ENCODE results near the gene LHX6.

Gene LHX6

GRCh38 chr9:122214507-122214906 is 14.2 kb downstream of the LHX6 start:
- no peaks in the 10 kb centered on the region for H3K36me3 ChIP-seq (ENCODE audit: insufficient read depth, low read length)
- H3K4me3 ChIP-seq (ENCODE audit: low read depth, low read length), result peak overlapping the region; percentile 67
- H3K4me1 ChIP-seq (ENCODE audit: control insufficient read depth, insufficient read depth, low read length, unreplicated experiment), result peaks cover 18% of the 10 kb centered on the region
- H3K27ac ChIP-seq (ENCODE audit: low read depth, low read length), result no peak overlapping the region
- H3K27me3 ChIP-seq (ENCODE audit: insufficient read depth, low read length), result peaks cover 55% of the 10 kb centered on the region
- H2AFZ ChIP-seq (ENCODE audit: low read length, unreplicated experiment), result no peak overlapping the region
- H3K79me2 ChIP-seq (ENCODE audit: control insufficient read depth, insufficient read depth, low read length, unreplicated experiment), result no peaks in the 10 kb centered on the region

GRCh38 chr9:122213589-122214413 is 15.0 kb downstream of the LHX6 start:
- peaks cover 48% of the 10 kb centered on the region for H3K27me3 ChIP-seq (ENCODE audit: insufficient read depth, low read length)
- H3K27ac ChIP-seq (ENCODE audit: low read depth, low read length), result no peak overlapping the region
- no peaks in the 10 kb centered on the region for H3K79me2 ChIP-seq (ENCODE audit: control insufficient read depth, insufficient read depth, low read length, unreplicated experiment)
- peak overlapping the region; percentile 84 for H2AFZ ChIP-seq (ENCODE audit: low read length, unreplicated experiment)
- peak overlapping the region; percentile 67 for H3K4me3 ChIP-seq (ENCODE audit: low read depth, low read length)
- peaks cover 13% of the 10 kb centered on the region for H3K4me1 ChIP-seq (ENCODE audit: control insufficient read depth, insufficient read depth, low read length, unreplicated experiment)
- H3K36me3 ChIP-seq (ENCODE audit: insufficient read depth, low read length), result no peaks in the 10 kb centered on the region

- Histone ChIP-seq H3K27me3 (ENCODE audit: insufficient read depth, low read length) (peaks cover 42% of the 10 kb centered on the region), H3K4me1 (ENCODE audit: control insufficient read depth, insufficient read depth, low read length, unreplicated experiment) (peaks cover 9% of the 10 kb centered on the region), H3K27ac (ENCODE audit: low read depth, low read length) (no peak overlapping the region), H3K79me2 (ENCODE audit: control insufficient read depth, insufficient read depth, low read length, unreplicated experiment) (no peaks in the 10 kb centered on the region), H2AFZ (ENCODE audit: low read length, unreplicated experiment) (peak overlapping the region; percentile 84), H3K4me3 (ENCODE audit: low read depth, low read length) (peak overlapping the region; percentile 67), H3K36me3 (ENCODE audit: insufficient read depth, low read length) (no peaks in the 10 kb centered on the region)
Measured at GRCh38 chr9:122213102-122213588, 15.6 kb downstream of the LHX6 start.

GRCh38 chr9:122212473-122213004 is 16.2 kb downstream of the LHX6 start:
- H3K4me3 ChIP-seq (ENCODE audit: low read depth, low read length), result no peak overlapping the region
- H3K4me1 ChIP-seq (ENCODE audit: control insufficient read depth, insufficient read depth, low read length, unreplicated experiment), result peaks cover 5% of the 10 kb centered on the region
- H3K27me3 ChIP-seq (ENCODE audit: insufficient read depth, low read length), result peaks cover 42% of the 10 kb centered on the region
- no peak overlapping the region for H3K27ac ChIP-seq (ENCODE audit: low read depth, low read length)
- H3K79me2 ChIP-seq (ENCODE audit: control insufficient read depth, insufficient read depth, low read length, unreplicated experiment), result no peaks in the 10 kb centered on the region
- no peaks in the 10 kb centered on the region for H3K36me3 ChIP-seq (ENCODE audit: insufficient read depth, low read length)
- H2AFZ ChIP-seq (ENCODE audit: low read length, unreplicated experiment), result no peak overlapping the region

- H3K79me2 ChIP-seq (ENCODE audit: control insufficient read depth, insufficient read depth, low read length, unreplicated experiment), result no peaks in the 10 kb centered on the region
- no peak overlapping the region for H3K27ac ChIP-seq (ENCODE audit: low read depth, low read length)
- no peak overlapping the region for H2AFZ ChIP-seq (ENCODE audit: low read length, unreplicated experiment)
- H3K4me3 ChIP-seq (ENCODE audit: low read depth, low read length), result no peak overlapping the region
- peaks cover 17% of the 10 kb centered on the region for H3K4me1 ChIP-seq (ENCODE audit: control insufficient read depth, insufficient read depth, low read length, unreplicated experiment)
- H3K36me3 ChIP-seq (ENCODE audit: insufficient read depth, low read length), result no peaks in the 10 kb centered on the region
- peaks cover 28% of the 10 kb centered on the region for H3K27me3 ChIP-seq (ENCODE audit: insufficient read depth, low read length)
Measured at GRCh38 chr9:122209451-122209850, 19.3 kb downstream of the LHX6 start.

GRCh38 chr9:122207096-122207495 is 21.7 kb downstream of the LHX6 start:
- Histone ChIP-seq H3K4me1 (ENCODE audit: control insufficient read depth, insufficient read depth, low read length, unreplicated experiment) (peaks cover 15% of the 10 kb centered on the region), H3K27ac (ENCODE audit: low read depth, low read length) (no peak overlapping the region), H3K79me2 (ENCODE audit: control insufficient read depth, insufficient read depth, low read length, unreplicated experiment) (no peaks in the 10 kb centered on the region), H3K4me3 (ENCODE audit: low read depth, low read length) (no peak overlapping the region), H3K36me3 (ENCODE audit: insufficient read depth, low read length) (no peaks in the 10 kb centered on the region), H3K27me3 (ENCODE audit: insufficient read depth, low read length) (peaks cover 10% of the 10 kb centered on the region), H2AFZ (ENCODE audit: low read length, unreplicated experiment) (no peak overlapping the region)

- Histone ChIP-seq H3K36me3 (ENCODE audit: insufficient read depth, low read length) (no peaks in the 10 kb centered on the region), H3K4me3 (ENCODE audit: low read depth, low read length) (no peak overlapping the region), H3K27ac (ENCODE audit: low read depth, low read length) (no peak overlapping the region), H3K27me3 (ENCODE audit: insufficient read depth, low read length) (peaks cover 3% of the 10 kb centered on the region), H3K4me1 (ENCODE audit: control insufficient read depth, insufficient read depth, low read length, unreplicated experiment) (peaks cover 22% of the 10 kb centered on the region), H3K79me2 (ENCODE audit: control insufficient read depth, insufficient read depth, low read length, unreplicated experiment) (no peaks in the 10 kb centered on the region), H2AFZ (ENCODE audit: low read length, unreplicated experiment) (no peak overlapping the region)
Measured at GRCh38 chr9:122206118-122207046, 22.4 kb downstream of the LHX6 start.

GRCh38 chr9:122205176-122205575 is 23.6 kb downstream of the LHX6 start:
- Histone ChIP-seq H3K27ac (ENCODE audit: low read depth, low read length) (no peak overlapping the region), H3K4me1 (ENCODE audit: control insufficient read depth, insufficient read depth, low read length, unreplicated experiment) (peaks cover 28% of the 10 kb centered on the region), H2AFZ (ENCODE audit: low read length, unreplicated experiment) (no peak overlapping the region), H3K27me3 (ENCODE audit: insufficient read depth, low read length) (no peaks in the 10 kb centered on the region), H3K36me3 (ENCODE audit: insufficient read depth, low read length) (no peaks in the 10 kb centered on the region), H3K4me3 (ENCODE audit: low read depth, low read length) (no peak overlapping the region), H3K79me2 (ENCODE audit: control insufficient read depth, insufficient read depth, low read length, unreplicated experiment) (no peaks in the 10 kb centered on the region)

GRCh38 chr9:122204491-122204890 is 24.3 kb downstream of the LHX6 start:
- H3K36me3 ChIP-seq (ENCODE audit: insufficient read depth, low read length), result no peaks in the 10 kb centered on the region
- H3K4me1 ChIP-seq (ENCODE audit: control insufficient read depth, insufficient read depth, low read length, unreplicated experiment), result peaks cover 28% of the 10 kb centered on the region
- no peak overlapping the region for H3K27ac ChIP-seq (ENCODE audit: low read depth, low read length)
- no peak overlapping the region for H3K4me3 ChIP-seq (ENCODE audit: low read depth, low read length)
- H3K79me2 ChIP-seq (ENCODE audit: control insufficient read depth, insufficient read depth, low read length, unreplicated experiment), result no peaks in the 10 kb centered on the region
- no peaks in the 10 kb centered on the region for H3K27me3 ChIP-seq (ENCODE audit: insufficient read depth, low read length)
- no peak overlapping the region for H2AFZ ChIP-seq (ENCODE audit: low read length, unreplicated experiment)

- Histone ChIP-seq H3K27me3 (ENCODE audit: insufficient read depth, low read length) (no peaks in the 10 kb centered on the region), H3K27ac (ENCODE audit: low read depth, low read length) (no peak overlapping the region), H3K4me3 (ENCODE audit: low read depth, low read length) (no peak overlapping the region), H3K4me1 (ENCODE audit: control insufficient read depth, insufficient read depth, low read length, unreplicated experiment) (peaks cover 28% of the 10 kb centered on the region), H3K79me2 (ENCODE audit: control insufficient read depth, insufficient read depth, low read length, unreplicated experiment) (no peaks in the 10 kb centered on the region), H2AFZ (ENCODE audit: low read length, unreplicated experiment) (no peak overlapping the region), H3K36me3 (ENCODE audit: insufficient read depth, low read length) (no peaks in the 10 kb centered on the region)
Measured at GRCh38 chr9:122204055-122204454, 24.7 kb downstream of the LHX6 start.
